22Rv1 (cell line): Measurements from ENCODE around the gene SLC25A5.

Experiments
- H3K27ac ChIP-seq: fragments of 450-650 bp; 2 replicates; pipeline ENCODE4 v1.5.1; 2017
- CTCF ChIP-seq: fragments of 450-650 bp; IDR thresholded peaks from 2 replicates; pipeline ENCODE4 v1.5.1; 2017; ENCODE audit warnings: mild to moderate bottlenecking
- ZFX ChIP-seq: fragments of 450-650 bp; IDR thresholded peaks from 2 replicates; pipeline ENCODE4 v1.6.1; 2017; ENCODE audit warnings: antibody characterized with exemption, borderline replicate concordance

SLC25A5 gene

GRCh38 chrX:119467842-119468550, at the start of gene SLC25A5:
Gene SLC25A5, plus strand, starts transcription at chrX:119468444. Its CDS starts 72 bp downstream, at chrX:119468516.
- H3K27ac ChIP-seq = peak within 1 kb of the TSS; percentile 91
- no peak for TF ChIP-seq CTCF
- no peak for TF ChIP-seq ZFX

- no peak for TF ChIP-seq CTCF
- TF ChIP-seq ZFX = no peak
- H3K27ac ChIP-seq = no peak overlapping the region
Observed at GRCh38 chrX:119419146-119419545, 49.1 kb upstream of the SLC25A5 start.

DNA sequence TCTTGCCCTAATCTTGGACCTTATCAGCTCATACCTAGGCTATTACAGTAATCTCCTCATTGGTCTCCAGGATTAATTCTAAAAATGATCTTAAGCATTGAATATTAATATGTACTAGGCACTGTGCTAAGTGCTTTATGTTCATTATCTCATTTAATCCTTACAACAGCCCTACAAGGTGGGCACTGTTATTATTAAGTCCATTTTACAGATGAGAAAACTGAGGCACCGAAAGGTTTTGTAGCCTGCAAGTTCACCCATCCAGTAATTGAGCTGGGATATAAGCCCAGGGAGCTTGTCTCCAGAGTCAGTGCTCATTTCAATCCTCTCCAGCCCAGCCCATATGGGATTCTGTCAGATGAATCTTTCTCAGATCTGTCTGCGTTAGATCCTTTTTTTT, 48.3 kb upstream of the SLC25A5 start:
- no peak for TF ChIP-seq ZFX
- no peak for TF ChIP-seq CTCF
- H3K27ac ChIP-seq = no peak overlapping the region

DNA sequence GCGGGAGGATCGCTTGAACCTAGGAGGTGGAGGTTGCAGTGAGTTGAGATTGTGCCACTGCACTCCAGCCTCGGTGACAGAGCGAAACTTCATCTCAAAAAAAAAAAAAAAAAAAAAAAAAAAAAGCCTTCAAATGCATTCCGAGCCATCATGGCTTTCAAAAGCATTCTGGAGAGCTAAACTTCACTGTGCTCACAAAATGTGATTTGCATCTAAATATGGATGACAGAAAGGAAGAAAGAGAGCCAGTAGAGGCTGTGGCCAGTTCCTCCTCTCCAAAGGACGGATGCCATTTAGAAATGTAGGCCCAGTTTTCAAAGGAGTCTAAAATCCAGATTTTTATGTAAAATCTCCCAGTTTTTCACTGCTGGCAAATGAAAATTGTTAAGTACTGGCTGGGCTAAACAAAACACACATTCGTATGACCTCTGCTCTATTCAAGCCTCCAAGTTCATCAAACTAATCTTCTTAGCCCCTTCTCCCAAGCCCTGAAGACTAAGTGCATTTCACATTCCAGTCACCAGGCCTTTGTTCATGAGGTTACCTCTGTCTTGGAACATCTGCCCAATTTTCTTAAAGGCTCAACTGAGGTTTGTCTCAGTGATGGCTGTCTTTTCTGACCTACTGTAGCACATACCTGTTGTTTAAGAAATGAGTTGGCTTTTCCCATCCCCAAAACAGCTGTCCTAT, 47.1 kb upstream of the SLC25A5 start:
- no peak for TF ChIP-seq ZFX
- TF ChIP-seq CTCF = no peak

DNA sequence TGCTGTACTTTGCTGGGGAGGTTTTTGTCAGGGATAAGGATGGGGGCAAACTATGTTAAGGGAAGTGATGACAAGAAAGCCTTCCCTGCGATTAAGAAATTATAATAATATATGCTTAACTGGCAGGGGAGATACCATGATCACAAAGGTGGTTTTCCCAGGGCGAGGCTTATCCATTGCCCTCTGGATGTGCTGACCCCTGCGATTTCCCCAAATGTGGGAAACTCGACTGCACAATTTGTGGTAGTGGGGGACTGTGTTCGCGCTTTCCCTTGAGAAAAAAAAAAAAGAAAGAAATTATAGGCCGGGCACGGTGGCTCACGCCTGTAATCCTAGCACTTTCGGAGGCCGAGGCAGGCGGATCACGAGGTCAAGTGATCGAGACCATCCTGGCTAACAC, 44.6 kb upstream of the SLC25A5 start:
- TF ChIP-seq CTCF (no peak), ZFX (no peak)
- no peak overlapping the region for H3K27ac ChIP-seq

More for the DNA sequence above, 47.1 kb upstream of the SLC25A5 start:
- no peak overlapping the region for H3K27ac ChIP-seq

DNA sequence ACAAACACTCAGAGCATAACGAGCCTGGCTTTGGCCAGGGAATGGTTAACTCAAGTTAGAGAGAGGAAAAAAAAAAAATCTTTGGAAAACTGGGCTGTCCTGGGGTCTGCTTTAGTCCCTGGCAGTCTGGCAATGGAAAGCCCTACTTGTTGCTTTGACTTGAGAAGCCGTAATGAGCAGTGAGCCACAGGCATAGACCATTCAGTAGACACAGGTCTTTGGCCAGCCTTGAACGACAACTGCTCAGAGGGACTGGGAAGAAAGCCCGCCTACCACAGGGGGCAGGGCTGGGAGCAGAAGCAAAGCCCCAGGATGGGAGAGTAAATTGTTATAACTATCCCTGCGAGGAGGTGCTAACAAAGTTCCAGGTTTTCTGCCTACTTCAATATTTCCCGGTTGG, 43.2 kb upstream of the SLC25A5 start:
- no peak overlapping the region for H3K27ac ChIP-seq
- TF ChIP-seq ZFX (no peak), CTCF (no peak)
